ENCODE results near the gene KLHDC7B. TPM values are rescaled to one million over a fixed set of nuclear protein-coding genes. Genes with fewer than 3 reads are reported as not detected.
A peak's percentile ranks its signal among the peaks of the same experiment; 100 is the strongest.

KLHDC7B gene
- total and polyA plus RNA-seq, 5 donors: 0.08 to 0.14 (median 0.09) TPM; not detected in 2

DNA sequence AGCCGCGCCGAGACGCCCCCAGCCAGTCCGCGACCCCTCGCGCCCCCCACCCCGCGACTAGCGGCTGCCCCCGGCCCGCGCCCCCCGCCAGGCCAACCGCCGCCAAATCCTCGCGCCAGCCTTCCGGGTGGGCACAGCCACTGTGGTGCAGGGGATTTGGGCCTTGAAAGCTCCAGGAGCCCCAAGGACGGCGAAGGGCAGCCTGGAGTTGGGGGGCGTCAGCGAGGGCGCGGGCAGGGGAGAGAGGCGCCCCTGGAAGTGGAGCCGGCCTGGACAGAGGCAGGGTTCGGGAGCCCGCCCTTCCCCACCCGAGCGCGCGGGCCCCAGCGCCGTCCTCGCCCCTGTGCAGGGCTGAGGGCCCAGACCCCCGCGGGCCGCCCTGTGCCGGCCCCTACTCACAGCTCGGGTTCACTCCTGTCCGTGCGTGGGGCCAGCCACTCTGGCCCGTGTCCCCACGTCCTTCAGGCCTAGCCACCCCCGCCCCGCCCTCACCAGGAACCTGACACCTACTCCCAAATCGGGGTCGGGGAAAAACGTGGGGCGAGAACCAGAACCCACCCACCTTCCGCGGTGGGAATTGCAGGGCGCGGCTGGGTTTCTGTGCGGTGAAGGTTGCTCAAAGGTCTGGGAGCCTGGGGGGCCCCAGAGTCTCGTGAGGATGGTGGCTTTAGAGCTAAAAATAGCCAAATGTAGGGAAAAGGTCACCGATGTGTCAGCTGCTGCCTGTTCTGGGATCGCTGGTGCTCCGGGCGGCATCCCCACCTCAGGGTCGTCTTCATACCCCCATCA lies 32.5 kb downstream of the KLHDC7B start, which contains the start of gene CPT1B:
Gene CPT1B, minus strand, starts transcription at position 441 of the 789 bp plus-strand sequence. CDS start 512 bp downstream, outside the sequence.
- ATAC-seq (peak in 1 of 2 donors; percentile 0), DNase-seq (peak; percentile 50 to 85 (median 69))
- Histone ChIP-seq H3K4me1 (ENCODE audit: control insufficient read depth, insufficient read depth, low read length) (peaks cover 2% of the 10 kb centered on the region), H3K9me3 (ENCODE audit: control insufficient read depth, low read length) (no peaks in the 10 kb centered on the region), H3K4me3 (ENCODE audit: low read length) (peak within 1 kb of the TSS; percentile 38), H3K27me3 (ENCODE audit: control insufficient read depth, insufficient read depth) (no peaks in the 10 kb centered on the region), H3K27ac (ENCODE audit: low read length) (peak within 1 kb of the TSS; percentile 80)
- intact Hi-C loops (cut with DNase I): no loop called here
- 20% methylated on average over 63 of the region's 63 CpGs for WGBS

DNA sequence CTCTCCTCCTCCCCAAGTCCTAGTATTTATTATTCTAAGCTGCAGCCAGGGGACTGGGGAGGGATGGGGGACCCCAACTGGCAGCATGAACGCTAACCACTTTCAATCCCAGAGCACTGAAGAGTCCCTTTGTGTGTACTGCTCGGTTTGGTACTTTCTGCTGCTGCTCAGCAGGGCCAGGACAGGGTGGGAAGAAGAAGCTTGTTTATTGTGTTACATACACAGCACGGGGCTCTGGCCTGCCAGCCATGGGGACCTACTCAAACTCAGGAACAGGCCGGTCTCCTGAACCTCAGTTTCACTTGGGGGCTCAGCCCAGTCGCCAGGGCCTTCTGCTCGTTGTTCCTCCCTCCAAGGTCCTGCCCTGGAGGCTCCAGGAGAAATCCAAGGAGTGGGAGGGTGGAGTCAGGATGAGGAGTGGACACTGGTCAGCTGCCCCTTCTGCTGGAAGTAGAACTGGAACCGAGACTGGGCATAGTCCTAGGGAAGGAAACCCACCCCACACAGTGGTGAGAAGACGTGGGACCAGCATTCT lies 33.1 kb downstream of the KLHDC7B start:
- Histone ChIP-seq H3K4me3 (ENCODE audit: low read length) (no peak overlapping the region), H3K27ac (ENCODE audit: low read length) (peak overlapping the region; percentile 80), H3K4me1 (ENCODE audit: control insufficient read depth, insufficient read depth, low read length) (peaks cover 7% of the 10 kb centered on the region), H3K9me3 (ENCODE audit: control insufficient read depth, low read length) (no peaks in the 10 kb centered on the region), H3K27me3 (ENCODE audit: control insufficient read depth, insufficient read depth) (no peaks in the 10 kb centered on the region)
- DNase-seq: peak in 1 of 3 donors; percentile 41
- intact Hi-C loops (cut with DNase I): no loop called here
- 54% methylated on average over 8 of the region's 8 CpGs for WGBS
- ATAC-seq: no peak

DNA sequence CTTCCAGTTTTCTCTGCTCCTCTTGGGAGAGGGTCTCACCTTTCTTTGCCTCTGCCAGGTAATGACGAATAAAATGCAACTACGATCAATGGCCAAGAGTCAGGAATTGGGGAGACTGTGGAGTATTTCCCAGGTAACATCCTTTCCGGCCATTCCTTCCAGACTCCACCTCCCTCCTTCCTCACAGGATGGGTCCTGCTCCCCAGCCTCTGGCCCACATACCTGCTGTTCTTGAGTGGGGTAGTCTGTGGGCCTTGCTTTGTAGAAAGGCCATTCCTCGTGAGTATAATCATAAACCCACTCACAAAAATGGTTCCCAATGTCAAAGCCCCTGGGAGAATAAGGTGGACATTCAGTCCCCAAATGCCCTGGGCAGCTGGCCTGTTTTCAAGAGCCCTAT lies 34.1 kb downstream of the KLHDC7B start:
- ATAC-seq: no peak
- Histone ChIP-seq H3K4me3 (ENCODE audit: low read length) (no peak overlapping the region), H3K9me3 (ENCODE audit: control insufficient read depth, low read length) (no peaks in the 10 kb centered on the region), H3K4me1 (ENCODE audit: control insufficient read depth, insufficient read depth, low read length) (peaks cover 7% of the 10 kb centered on the region), H3K27me3 (ENCODE audit: control insufficient read depth, insufficient read depth) (no peaks in the 10 kb centered on the region), H3K27ac (ENCODE audit: low read length) (peak overlapping the region; percentile 80)
- DNase-seq: no peak
- 95% methylated on average over 4 of the region's 4 CpGs for WGBS
- intact Hi-C loops (cut with DNase I): no loop called here

DNA sequence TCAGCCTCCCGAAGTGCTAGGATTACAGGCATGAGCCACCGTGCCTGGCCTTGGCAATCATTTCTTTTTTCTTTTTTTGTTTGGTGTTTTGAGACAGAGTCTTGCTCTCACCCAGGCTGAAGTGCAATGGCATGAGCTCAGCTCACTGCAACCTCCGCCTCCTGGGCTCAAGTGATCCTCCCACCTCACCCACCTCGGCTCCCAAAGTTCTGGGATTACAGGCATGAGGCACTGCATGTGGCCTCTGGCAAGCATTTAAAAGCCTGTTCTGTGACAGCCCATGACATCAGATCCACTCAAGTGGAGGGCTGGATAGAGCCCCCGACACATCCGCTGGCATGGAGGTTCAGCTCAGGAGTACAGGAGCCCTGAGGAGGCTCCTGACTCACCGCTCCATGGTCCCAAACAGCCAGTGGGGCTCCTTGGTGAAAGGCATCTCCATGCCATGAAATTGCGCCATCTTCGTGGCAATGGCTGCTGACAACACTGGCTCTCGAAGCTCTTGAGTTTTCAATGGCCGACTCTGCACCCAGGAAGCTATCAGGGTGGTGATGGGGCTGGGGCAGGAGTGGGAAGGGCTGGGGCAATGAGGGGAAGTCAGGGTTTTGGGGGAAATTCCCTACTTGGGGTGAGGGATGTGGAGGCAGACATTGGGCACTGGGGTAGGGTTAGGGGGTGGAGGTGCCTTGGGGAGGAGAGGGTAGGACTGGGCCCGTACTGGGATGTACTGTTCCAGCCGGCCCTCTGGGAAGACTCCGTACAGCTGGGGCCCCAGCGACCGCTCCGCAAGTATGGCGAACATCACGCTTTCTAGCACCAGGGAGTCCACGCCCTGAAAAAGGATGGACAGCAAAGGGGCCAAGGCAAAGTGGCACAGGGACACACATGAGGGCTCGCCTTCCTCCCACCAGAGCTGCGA lies 35.6 kb downstream of the KLHDC7B start:
- WGBS: 94% methylated on average over 22 of the region's 22 CpGs
- Histone ChIP-seq H3K9me3 (ENCODE audit: control insufficient read depth, low read length) (no peaks in the 10 kb centered on the region), H3K4me1 (ENCODE audit: control insufficient read depth, insufficient read depth, low read length) (peaks cover 7% of the 10 kb centered on the region), H3K4me3 (ENCODE audit: low read length) (peak overlapping the region; percentile 62), H3K27me3 (ENCODE audit: control insufficient read depth, insufficient read depth) (no peaks in the 10 kb centered on the region), H3K27ac (ENCODE audit: low read length) (peak overlapping the region; percentile 97)
- ATAC-seq: no peak
- peak in 1 of 3 donors; percentile 53 for DNase-seq
- intact Hi-C loops (cut with DNase I): no loop called here

DNA sequence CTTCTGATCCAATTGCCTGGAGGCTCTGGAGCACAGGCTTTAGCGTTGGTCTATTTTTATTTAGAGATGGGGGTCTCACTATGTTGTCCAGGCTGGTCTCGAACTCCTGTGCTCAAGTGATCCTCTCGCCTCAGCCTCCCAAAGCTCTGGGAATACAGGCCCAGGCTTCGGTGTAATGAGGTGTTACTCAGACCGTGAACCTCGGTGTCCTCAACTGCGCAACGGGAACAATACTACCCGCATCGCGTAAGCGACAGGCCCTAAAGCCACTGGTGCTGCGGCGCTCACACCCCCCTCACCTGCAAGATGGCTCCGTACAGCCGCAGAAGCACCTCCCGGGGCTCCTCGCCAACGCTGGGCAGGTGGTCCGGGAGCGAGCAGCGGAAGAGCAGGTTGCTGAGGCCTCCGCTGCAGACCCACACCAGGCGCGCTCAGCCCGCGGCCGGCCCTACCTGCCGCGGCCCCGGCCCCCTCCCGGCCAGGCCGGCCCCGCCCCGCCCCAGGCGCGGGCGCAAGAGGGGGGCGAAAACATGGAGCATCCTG lies 36.3 kb downstream of the KLHDC7B start:
- Histone ChIP-seq H3K4me3 (ENCODE audit: low read length) (peak overlapping the region; percentile 62), H3K27ac (ENCODE audit: low read length) (peak overlapping the region; percentile 97), H3K27me3 (ENCODE audit: control insufficient read depth, insufficient read depth) (no peaks in the 10 kb centered on the region), H3K4me1 (ENCODE audit: control insufficient read depth, insufficient read depth, low read length) (peaks cover 7% of the 10 kb centered on the region), H3K9me3 (ENCODE audit: control insufficient read depth, low read length) (no peaks in the 10 kb centered on the region)
- WGBS: 7% methylated on average over 39 of the region's 39 CpGs
- ATAC-seq (no peak), DNase-seq (peak in 1 of 3 donors; percentile 47)
- intact Hi-C loops (cut with DNase I): no loop called here

- no peaks in the 10 kb centered on the region for H3K9me3 ChIP-seq (ENCODE audit: control insufficient read depth, low read length)
- H3K27ac ChIP-seq (ENCODE audit: low read length): peak within 1 kb of the TSS; percentile 97
- H3K27me3 ChIP-seq (ENCODE audit: control insufficient read depth, insufficient read depth): no peaks in the 10 kb centered on the region
- intact Hi-C loops (cut with DNase I): no loop called here
- ATAC-seq (peak; percentile 97), DNase-seq (peak; percentile 99 to 100 (median 99))
- peaks cover 7% of the 10 kb centered on the region for H3K4me1 ChIP-seq (ENCODE audit: control insufficient read depth, insufficient read depth, low read length)
- under 1% methylated on average over 96 of the region's 96 CpGs for WGBS
- H3K4me3 ChIP-seq (ENCODE audit: low read length): peak within 1 kb of the TSS; percentile 68
These were observed 37.0 kb downstream of the KLHDC7B start, which contains the start of gene CHKB for GRCh38 chr22:50582493-50583293. TSS of gene CHKB (minus strand) at chr22:50582849. CDS start at chr22:50582781, 68 bp downstream.

DNA sequence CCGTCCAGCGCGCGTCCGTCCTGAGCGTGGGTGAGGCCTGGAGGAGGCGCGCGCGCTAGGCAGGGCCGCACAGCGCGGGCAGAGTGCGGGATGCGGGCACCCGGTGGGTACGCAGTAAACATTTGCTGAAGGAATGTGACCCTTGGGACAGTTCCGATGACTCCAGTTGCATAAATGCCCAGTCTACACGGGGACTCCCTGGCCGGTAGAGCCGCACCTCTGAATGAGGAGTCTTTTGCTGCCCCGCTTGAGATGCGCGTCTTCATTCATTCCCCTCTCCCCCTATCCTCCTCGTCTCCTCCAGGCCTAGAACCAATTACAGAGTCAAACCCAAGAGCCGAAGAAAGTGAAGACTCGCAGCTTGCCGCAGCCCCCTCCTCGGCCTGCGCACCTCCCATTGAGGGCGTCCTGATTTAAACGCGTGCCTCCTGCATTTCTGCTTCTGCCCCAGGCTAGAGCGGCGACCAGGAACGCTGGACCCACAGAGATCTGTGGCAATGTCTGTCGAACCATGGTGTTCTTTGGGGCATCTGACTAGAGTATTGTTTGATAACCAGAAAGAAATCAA lies 37.7 kb downstream of the KLHDC7B start:
- intact Hi-C loops (cut with DNase I): no loop called here
- Histone ChIP-seq H3K4me3 (ENCODE audit: low read length) (peak overlapping the region; percentile 68), H3K27me3 (ENCODE audit: control insufficient read depth, insufficient read depth) (no peaks in the 10 kb centered on the region), H3K27ac (ENCODE audit: low read length) (peak overlapping the region; percentile 34), H3K4me1 (ENCODE audit: control insufficient read depth, insufficient read depth, low read length) (peaks cover 7% of the 10 kb centered on the region), H3K9me3 (ENCODE audit: control insufficient read depth, low read length) (no peaks in the 10 kb centered on the region)
- WGBS: 6% methylated on average over 37 of the region's 37 CpGs
- DNase-seq (peak in 1 of 3 donors; percentile 35), ATAC-seq (peak; percentile 35 to 52)

DNA sequence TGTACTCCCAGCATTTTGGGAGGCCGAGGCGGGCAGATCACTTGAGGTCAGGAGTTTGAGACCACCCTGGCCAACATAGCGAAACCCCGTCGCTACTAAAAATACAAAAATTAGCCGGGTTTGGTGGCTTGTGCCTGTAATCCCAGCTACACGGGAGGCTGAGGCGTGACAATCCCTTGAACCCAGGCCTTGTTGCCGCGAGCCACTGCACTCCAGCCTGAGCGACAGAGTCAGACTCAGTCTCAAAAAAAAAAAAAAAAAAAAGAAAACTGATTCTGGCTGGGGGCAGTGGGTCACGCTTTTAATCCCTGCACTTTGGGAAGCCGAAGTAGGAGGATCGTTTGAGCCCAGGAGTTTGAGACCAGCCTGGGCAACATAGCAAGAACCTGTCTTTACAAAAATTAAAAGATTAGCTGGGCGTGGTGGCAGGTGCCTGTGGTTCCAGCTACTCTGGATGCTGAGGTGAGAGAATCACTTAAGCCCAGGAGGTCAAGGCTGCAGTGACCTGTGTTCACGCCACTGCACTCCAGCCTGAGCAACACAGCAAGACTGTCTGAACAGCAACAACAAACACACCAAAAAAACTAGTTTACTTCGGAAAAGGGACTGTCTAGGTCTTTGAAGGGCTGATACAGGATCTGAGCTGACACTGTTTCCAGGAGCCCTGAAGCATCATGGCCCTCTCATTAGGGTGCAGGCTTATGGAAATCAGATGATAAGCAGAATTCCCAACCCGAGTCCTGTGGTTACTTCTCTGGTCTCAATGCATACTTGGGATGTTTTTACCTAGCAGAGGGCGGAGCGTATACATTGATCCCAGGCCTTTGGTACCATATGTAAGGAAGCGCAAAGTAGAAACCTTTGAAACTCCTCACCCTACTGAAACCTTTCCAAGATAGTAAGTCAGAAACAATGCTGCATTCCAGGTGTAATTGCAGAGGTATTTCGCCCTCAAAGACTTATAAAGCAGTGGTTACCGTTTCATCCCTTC lies 38.7 kb downstream of the KLHDC7B start:
- DNase-seq (peak in 2 of 3 donors; percentile 31 to 49), ATAC-seq (no peak)
- Histone ChIP-seq H3K4me3 (ENCODE audit: low read length) (no peak overlapping the region), H3K27ac (ENCODE audit: low read length) (no peak overlapping the region), H3K4me1 (ENCODE audit: control insufficient read depth, insufficient read depth, low read length) (peaks cover 7% of the 10 kb centered on the region), H3K27me3 (ENCODE audit: control insufficient read depth, insufficient read depth) (no peaks in the 10 kb centered on the region), H3K9me3 (ENCODE audit: control insufficient read depth, low read length) (no peaks in the 10 kb centered on the region)
- intact Hi-C loops (cut with DNase I): no loop called here
- 93% methylated on average over 23 of the region's 23 CpGs for WGBS

GRCh38 chr22:50585238-50585637 lies 39.5 kb downstream of the KLHDC7B start:
- 86% methylated on average over 3 of the region's 3 CpGs for WGBS
- no peak overlapping the region for H3K4me3 ChIP-seq (ENCODE audit: low read length)
- peaks cover 7% of the 10 kb centered on the region for H3K4me1 ChIP-seq (ENCODE audit: control insufficient read depth, insufficient read depth, low read length)
- no peaks in the 10 kb centered on the region for H3K9me3 ChIP-seq (ENCODE audit: control insufficient read depth, low read length)
- no peaks in the 10 kb centered on the region for H3K27me3 ChIP-seq (ENCODE audit: control insufficient read depth, insufficient read depth)
- intact Hi-C loops (cut with DNase I): no loop called here
- no peak overlapping the region for H3K27ac ChIP-seq (ENCODE audit: low read length)
- no peak for ATAC-seq
- DNase-seq: no peak
